Measurements from ENCODE around the gene CLASP1. TPM values are rescaled to one million over a fixed set of nuclear protein-coding genes. Genes with fewer than 3 reads are reported as not detected.

CLASP1 gene
- total and polyA plus RNA-seq, 2 of the 8 experiments (the other 6 are each of a cell fraction or from before 2014, with no cell fraction given) = 7.3 to 53.9 TPM

GRCh38 chr2:121362226-121362625, 287.0 kb downstream of the CLASP1 start:
- Histone ChIP-seq H2AK5ac (ENCODE audit: low read depth, low read length) (no peak overlapping the region), H2AFZ (ENCODE audit: low read length) (no peak overlapping the region), H3K9me3 (ENCODE audit: insufficient read depth in 2 of 2, low read depth in 1 of 2, low read length in 1 of 2) (no peaks in the 10 kb centered on the region), H2BK20ac (ENCODE audit: low read length) (no peak overlapping the region), H2BK15ac (ENCODE audit: low read length) (no peak overlapping the region), H3K9ac (replicated peaks in 1 of 4; ENCODE audit: extremely low read depth in 1 of 4, low read depth in 3 of 4, low read length in 3 of 4) (no peak overlapping the region), H4K20me1 (replicated peaks in 1 of 2; ENCODE audit: control insufficient read depth in 1 of 2, insufficient read depth in 2 of 2, low read length in 2 of 2) (peaks cover 0 to 2% of the 10 kb centered on the region in 2 experiments), H4K8ac (ENCODE audit: extremely low read depth, insufficient read depth, low read length) (no peak overlapping the region), H3K27me3 (replicated peaks in 1 of 4; ENCODE audit: control insufficient read depth in 3 of 4, extremely low read depth in 1 of 4, insufficient read depth in 3 of 4, low read length in 3 of 4) (no peaks in the 10 kb centered on the region), H3K27ac (ENCODE audit: low read depth, low read length) (no peak overlapping the region), H2BK120ac (replicated peaks; ENCODE audit: low read depth, low read length) (no peak overlapping the region), H4K5ac (ENCODE audit: insufficient read length, low read depth, low read length) (no peak overlapping the region), H3K79me1 (ENCODE audit: low read depth, low read length) (no peaks in the 10 kb centered on the region), H3K18ac (ENCODE audit: extremely low read depth, low read length) (no peak overlapping the region), H4K91ac (replicated peaks; ENCODE audit: insufficient read length, low read length) (no peak overlapping the region), H3K23ac (ENCODE audit: insufficient read length) (no peak overlapping the region), H3K56ac (replicated peaks; ENCODE audit: insufficient read length, low read depth, low read length) (no peak overlapping the region), H3K23me2 (ENCODE audit: low read depth, low read length) (no peaks in the 10 kb centered on the region; the same call in 1 of the 2 replicates), H3K4ac (replicated peaks; ENCODE audit: insufficient read length, low read depth, low read length) (no peak overlapping the region), H3K79me2 (ENCODE audit: control insufficient read depth in 1 of 2, insufficient read depth in 2 of 2, low read length in 2 of 2) (no peaks in the 10 kb centered on the region), H3K4me2 (ENCODE audit: insufficient read depth in 1 of 2, low read depth in 2 of 2, low read length in 2 of 2) (no peak overlapping the region), H3K14ac (ENCODE audit: insufficient read length) (no peak overlapping the region), H2BK5ac (ENCODE audit: low read depth, low read length) (no peak overlapping the region), H3K36me3 (ENCODE audit: control insufficient read depth in 2 of 4, insufficient read depth in 4 of 4, low read length in 3 of 4) (peaks cover 9 to 43% (median 23%) of the 10 kb centered on the region in 4 experiments), H3K4me3 (ENCODE audit: extremely low read depth in 1 of 4, insufficient read depth in 2 of 4, low read depth in 3 of 4, low read length in 4 of 4) (no peak overlapping the region), H2BK12ac (ENCODE audit: low read depth, low read length) (no peak overlapping the region), H3K4me1 (replicated peaks in 1 of 4; ENCODE audit: control insufficient read depth in 3 of 4, insufficient read depth in 4 of 4, low read length in 3 of 4) (no peaks in the 10 kb centered on the region)
- ChIA-PET POLR2A (ENCODE audit: partially characterized antibody) (interaction anchor here (1.2 kb wide), 1 partner anchor 9 kb away, joined by 3 read pairs; no protein-coding TSS in a partner anchor), CTCF (ENCODE audit: partially characterized antibody) (interaction anchor here (0.8 to 11.5 kb wide), 6 partner anchors 10 to 279 kb away, joined by 3 to 144 read pairs (median 4); no protein-coding TSS in a partner anchor)
- DNase-seq (ENCODE audit: low read depth in 1 of 2, low spot score in 2 of 2) = no peak
- FAIRE-seq = no peak
- 78% methylated on average over 1 of the region's 1 CpG; no CpG with 5 or more reads in 1 of the 2 experiments for WGBS, 2 experiments (ENCODE audit: extremely low coverage in 1 of 2, insufficient coverage in 1 of 2, insufficient read length in 1 of 2, insufficient replicate concordance in 2 of 2, low coverage in 1 of 2, low lambda C conversion rate in 2 of 2, missing lambda C conversion rate in 1 of 2)
- TF ChIP-seq KDM5A (IDR thresholded peaks at IDR 0.05; ENCODE audit: low read length) (no peak), TCF12 (IDR thresholded peaks at IDR 0.05; ENCODE audit: low read depth, low read length) (no peak), ATF3 (IDR thresholded peaks at IDR 0.05; ENCODE audit: insufficient read depth, low read depth, low read length) (no peak), E2F6 (IDR thresholded peaks at IDR 0.05) (no peak), KDM4A (IDR thresholded peaks at IDR 0.05; ENCODE audit: low read depth, low read length, severe bottlenecking) (no peak)

All from H1 (cell line).